ENCODE results near the gene C10orf71.

Gene C10orf71

GRCh38 chr10:49321021-49321420, 22.1 kb downstream of the C10orf71 start:
- no peak for DNase-seq

DNA sequence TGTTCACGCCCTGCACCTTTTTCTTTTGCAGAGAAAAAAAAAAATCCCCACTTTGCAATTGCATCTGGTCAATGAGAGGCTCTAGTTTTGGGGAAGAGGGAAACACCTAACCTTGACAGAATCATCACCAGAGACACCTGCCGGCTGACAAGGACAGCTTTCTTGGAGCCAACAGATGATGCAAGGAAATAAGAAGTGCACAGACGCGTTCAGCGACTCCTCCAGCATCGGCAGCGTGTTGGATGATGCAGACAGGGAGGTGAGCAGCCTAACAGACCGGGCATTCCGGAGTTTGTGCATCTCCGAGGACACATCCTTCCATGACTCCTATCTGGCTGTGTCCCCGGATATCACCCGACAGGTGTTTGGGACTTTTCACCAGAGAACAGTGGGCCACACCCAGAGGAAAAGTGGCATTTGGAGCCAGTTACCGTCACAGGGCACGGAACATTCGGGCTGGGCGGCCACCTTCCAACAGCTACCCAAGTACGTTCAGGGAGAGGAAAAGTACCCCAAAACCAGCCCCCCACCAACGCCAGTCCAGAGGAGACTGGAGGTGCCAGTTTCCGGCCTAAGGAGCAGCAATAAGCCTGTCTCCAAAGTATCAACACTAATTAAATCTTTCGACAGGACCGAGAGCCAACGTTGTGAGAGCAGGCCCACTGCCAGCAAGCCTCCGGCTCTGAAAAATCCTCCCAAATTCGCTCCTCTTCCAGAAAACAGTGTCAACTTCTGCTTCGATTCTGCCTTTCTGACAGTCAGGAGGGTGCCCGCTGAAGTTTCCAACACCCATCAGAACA, 23.6 kb downstream of the C10orf71 start:
- no peak for DNase-seq

- no peak for DNase-seq
Measured at GRCh38 chr10:49323171-49323895, 24.4 kb downstream of the C10orf71 start.

DNA sequence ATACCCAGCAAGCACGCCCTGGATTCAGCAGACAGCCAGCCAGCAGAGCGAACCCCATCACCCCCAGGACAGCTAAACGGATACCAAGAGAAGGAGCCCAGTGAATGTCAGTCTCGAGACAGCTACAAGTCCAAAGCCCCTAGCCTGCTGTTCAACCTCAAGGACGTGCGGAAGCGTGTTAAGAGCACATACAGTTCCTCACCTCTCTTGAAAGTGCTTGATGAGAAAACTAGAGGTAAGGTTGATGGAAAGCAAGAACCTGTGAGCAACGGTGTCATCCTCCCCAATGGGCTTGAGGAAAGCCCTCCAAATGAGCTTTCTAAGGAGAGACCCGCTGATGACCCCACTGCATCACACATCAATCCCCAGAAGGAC, 24.9 kb downstream of the C10orf71 start:
- DNase-seq, result no peak

GRCh38 chr10:49324711-49325110, 25.7 kb downstream of the C10orf71 start:
- DNase-seq, result no peak

- DNase-seq, result no peak
Measured at GRCh38 chr10:49325131-49325915, 26.4 kb downstream of the C10orf71 start.

DNA sequence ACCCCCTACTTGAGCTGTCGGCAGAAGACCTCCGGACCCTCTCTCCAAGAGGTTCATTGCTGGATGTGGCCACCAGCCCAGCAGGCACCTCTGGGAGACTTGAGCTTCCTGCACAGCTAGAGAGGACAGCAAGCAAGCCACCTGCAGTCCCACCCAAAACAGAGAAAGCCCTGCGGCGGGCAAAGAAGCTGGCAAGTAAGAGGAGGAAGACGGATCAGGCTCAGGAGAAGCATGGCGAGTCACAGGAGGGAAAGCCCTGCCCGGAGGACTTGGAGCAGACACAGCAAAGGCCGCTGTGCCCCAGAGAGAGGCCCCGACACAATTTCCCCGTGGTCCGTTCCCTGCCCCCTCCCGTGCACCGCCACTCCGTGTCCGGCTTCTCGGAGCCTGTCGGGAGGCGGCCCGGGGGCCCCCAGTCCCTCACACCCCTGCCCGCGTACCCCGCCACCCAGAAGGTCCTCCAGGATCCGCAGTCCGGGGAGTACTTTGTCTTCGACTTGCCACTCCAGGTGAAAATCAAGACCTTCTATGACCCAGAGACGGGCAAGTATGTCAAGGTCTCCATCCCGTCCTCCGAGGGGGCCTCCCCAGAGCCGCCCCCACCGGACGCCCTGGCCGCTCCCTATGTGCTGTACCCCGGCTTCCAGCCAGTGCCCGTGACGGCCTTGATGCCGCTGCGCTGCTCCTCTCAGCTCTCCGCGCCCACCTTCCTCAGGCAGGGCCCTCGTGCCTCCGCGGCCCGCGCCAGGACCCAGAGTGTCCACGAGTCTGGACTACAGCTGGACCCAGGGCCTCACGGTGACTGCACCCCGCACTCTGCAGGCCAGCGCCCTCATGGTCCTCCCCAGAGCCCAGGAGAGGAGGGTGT, 27.2 kb downstream of the C10orf71 start:
- DNase-seq, result no peak

- DNase-seq, result no peak
Measured at GRCh38 chr10:49327036-49327813, 28.3 kb downstream of the C10orf71 start.

DNA sequence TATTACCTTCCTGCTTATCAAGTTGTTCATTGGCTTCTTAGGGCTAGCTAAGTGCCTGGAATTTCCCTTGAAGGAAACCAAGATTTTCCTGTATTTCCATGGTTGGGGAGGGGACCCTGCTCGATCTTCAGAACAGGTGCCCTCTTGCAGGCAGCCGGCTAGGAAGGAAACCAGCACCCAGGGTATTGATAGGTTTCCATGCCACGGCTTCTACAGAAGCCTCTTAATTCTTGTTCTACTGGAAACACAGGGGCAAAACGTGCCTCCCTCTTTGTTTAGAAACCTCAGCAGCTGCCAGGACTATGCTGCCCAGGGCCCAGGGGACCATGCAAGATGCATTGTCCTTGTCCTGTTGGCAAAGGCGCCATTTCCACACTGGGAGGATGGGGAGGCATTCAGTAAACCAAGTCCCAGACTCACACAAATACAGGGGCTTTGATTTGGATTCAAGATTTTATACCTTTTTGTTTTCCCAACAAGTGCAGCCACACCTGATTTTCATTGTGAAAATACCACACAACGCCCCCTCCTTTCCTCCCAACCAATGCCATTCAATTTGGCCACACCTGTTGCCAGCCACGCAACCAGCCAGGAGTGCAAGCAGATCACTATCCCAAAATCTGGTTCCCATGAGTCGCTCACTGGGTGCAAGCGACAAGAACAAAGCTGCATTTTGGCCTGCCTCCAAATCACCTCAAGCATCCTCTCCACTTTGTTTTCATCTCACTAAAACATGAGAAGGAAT, 29.6 kb downstream of the C10orf71 start:
- no peak for DNase-seq

DNA sequence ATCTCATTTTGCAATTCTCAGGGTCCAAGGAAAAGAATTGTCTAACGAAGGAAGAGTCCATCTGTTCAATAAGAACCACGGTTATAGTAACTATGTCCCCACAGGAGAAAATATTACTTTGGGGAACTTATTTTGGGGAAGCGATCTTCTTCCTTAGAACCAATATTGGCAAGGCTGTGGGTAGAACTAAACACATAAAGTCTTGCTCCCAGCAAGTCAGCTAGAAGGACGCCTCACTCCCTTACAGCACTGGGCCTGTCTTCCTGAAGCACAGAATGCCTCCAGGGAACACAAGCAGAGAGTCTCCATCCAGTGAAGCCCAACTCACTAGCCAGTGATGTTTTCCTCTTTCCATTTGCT, 30.2 kb downstream of the C10orf71 start:
- no peak for DNase-seq

- DNase-seq, result no peak
Measured at GRCh38 chr10:49330127-49330665, 31.2 kb downstream of the C10orf71 start.

GRCh38 chr10:49331431-49331830, 32.5 kb downstream of the C10orf71 start:
- no peak for DNase-seq

DNA sequence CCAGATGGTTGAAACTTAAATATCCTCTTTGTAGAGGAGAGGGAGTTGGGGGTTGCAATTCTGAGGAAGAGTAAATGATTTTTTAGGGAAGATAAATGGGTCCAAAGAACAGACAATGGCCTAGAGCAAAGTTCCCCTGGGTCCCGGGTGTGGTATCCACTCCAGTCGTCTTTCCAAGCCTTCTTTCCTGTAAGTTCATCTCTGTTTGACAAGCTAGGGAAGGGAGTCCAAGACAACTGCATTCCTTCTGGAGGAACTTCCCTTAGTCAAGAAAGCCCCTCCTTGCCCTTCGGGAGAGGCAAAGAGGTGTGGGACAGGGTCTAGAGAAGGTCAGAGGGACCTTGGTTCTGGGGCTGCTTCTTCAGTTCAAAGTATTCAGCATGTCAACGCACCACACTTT, 33.4 kb downstream of the C10orf71 start:
- no peak for DNase-seq

- DNase-seq, result no peak
Measured at GRCh38 chr10:49332768-49333167, 33.8 kb downstream of the C10orf71 start.

- no peak for DNase-seq
Measured at GRCh38 chr10:49333192-49333591, 34.2 kb downstream of the C10orf71 start.

DNA sequence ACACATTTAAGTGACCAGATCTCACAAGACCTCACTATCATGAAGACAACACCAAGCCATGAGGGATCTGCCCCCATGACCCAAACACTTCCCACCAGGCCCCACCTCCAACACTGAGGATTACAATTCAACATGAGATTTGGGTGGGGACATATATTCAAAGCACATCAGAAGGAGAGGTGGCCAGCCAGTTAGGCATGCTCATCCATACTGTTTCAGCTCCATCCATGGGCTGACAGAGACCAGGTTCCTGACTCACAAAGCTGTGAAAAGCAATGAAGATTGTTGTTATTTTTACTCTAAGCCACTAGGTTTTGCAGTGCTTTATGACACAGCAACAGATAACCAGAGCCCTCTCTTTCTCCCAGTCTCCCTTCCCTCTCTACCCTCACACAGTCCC, 36.0 kb downstream of the C10orf71 start:
- DNase-seq, result no peak

DNA sequence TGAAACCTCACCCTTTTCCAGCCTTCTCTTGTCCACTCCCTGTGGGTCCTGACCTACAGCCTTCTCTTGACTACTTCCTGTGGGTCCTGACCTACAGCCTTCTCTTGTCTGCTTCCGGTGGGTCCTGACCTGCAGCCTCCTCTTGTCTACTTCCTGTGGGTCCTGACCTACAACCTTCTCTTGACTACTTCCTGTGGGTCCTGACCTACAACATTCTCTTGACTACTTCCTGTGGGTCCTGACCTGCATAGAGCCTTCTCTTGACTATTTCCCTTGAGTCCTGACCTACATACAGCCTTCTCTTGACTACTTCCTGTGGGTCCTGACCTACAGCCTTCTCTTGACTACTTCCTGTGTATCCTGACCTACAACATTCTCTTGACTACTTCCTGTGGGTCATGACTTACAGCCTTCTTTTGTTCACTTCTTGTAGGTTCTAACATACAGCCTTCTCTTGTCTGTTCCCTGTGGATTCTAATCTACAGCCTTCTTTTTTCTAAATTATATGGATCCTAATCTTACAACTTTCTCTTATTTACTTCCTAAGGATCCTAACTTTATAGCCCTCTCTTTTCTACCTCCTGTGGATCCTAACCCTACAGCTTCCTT, 36.5 kb downstream of the C10orf71 start:
- no peak for DNase-seq

- no peak for DNase-seq
Measured at GRCh38 chr10:49338604-49339003, 39.6 kb downstream of the C10orf71 start.

- no peak for DNase-seq
Measured at GRCh38 chr10:49344840-49345239, 45.9 kb downstream of the C10orf71 start.

DNA sequence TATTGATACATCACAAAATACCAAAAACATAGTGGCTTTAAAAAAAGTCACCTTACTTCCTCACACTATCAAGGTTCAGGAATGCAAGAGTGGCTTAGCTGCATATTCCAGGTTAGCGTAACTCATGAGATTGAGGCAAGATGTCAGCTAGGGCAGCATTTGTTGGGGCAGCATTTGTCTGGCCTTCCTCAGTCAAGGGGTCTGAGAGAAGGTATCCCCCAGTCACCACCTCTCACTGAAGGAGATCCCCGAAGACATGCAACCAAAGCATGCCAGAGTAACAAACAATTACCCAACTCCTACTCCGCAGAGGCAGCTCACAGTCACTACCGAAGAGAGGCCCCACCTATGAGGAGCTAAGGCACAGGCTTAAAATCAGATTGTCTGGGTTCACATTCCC, 48.4 kb downstream of the C10orf71 start:
- DNase-seq, result no peak

Measured in NCI-H1694 treated with DMSO at 0.1 percent for 48 hours (cell line).